Measurements from ENCODE around the gene WFIKKN2. TPM values are rescaled to one million over a fixed set of nuclear protein-coding genes. Genes with fewer than 3 reads are reported as not detected.
"Not testable (repeated sequence)": the region's sequence is repeated elsewhere in the genome, so short reads cannot be mapped to it uniquely, and the experiment has no call there.

The WFIKKN2 gene
- total RNA-seq, 1 donor from 2014 or later: 0.69 TPM

DNA sequence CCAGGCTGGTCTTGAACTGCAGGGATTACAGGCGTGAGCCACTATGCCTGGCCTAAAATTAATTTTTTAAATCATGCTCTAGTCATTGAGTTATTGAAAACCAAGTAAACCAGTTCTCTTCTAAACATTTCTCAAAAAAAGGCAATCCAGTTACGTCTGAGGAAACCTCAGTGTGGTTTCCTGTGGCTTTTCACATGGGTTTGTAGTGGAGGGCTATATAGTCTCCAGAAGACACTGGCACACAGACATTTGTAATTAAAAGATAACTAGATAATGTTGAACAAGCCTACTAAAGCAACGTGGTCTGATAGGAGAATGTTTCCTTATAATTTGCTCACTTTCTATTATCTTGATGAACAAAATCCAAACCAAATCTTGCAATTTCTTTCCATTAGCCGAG lies 36.0 kb downstream of the WFIKKN2 start:
- no peaks in the 10 kb centered on the region for H3K36me3 ChIP-seq
- intact Hi-C loops (cut with DNase I): no loop called here
- no peaks in the 10 kb centered on the region for H3K9me3 ChIP-seq
- no peak for DNase-seq
- no peaks in the 10 kb centered on the region for H3K27me3 ChIP-seq
- H3K27ac ChIP-seq: no peak overlapping the region
- no peak for ATAC-seq
- H3K4me3 ChIP-seq: no peak overlapping the region
- H3K4me1 ChIP-seq: peaks cover 18% of the 10 kb centered on the region
- TF ChIP-seq CTCF (IDR thresholded peaks at IDR 0.05): no peak

GRCh38 chr17:50871898-50872297 lies 36.5 kb downstream of the WFIKKN2 start:
- intact Hi-C loops (cut with DNase I): no loop called here

DNA sequence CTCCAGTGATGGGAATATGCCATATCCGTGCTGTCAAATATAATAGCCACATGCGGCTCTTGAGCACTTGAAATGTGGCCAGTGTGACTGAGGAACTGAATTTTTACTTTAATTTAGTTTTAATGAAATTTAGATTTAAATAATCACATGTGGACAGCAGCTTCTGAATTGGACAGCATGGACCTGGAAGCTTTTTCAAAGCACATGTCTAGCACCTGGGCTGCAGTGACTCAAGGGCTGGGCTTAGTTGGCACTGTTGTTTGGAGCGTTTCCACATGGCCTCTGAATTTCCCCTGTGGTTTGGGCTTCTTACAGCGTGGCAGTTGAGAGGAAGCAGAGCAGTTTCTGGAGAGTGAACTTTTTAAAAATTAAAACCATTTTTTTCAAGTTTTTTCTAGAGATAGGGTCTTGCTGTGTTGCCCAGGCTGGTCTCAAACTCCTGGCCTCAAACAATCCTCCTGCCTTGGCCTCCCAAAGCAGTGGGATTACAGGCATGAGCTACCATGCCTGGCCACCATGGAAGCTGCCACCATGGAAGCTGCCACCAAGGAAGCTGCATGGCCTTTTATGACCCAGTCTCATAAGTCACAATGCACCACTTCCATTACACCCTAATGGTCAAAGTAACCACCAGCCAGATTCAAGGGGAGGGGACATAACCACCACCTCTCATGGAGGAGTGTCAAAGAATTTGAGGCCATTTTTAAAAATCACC lies 37.5 kb downstream of the WFIKKN2 start:
- Histone ChIP-seq H3K9me3 (no peaks in the 10 kb centered on the region), H3K4me3 (no peak overlapping the region), H3K27ac (no peak overlapping the region), H3K36me3 (no peaks in the 10 kb centered on the region), H3K27me3 (no peaks in the 10 kb centered on the region), H3K4me1 (peaks cover 18% of the 10 kb centered on the region)
- intact Hi-C loops (cut with DNase I): no loop called here
- ATAC-seq: peak; percentile 32
- DNase-seq: no peak
- no peak for TF ChIP-seq CTCF (IDR thresholded peaks at IDR 0.05)

More at GRCh38 chr17:50871898-50872297, 36.5 kb downstream of the WFIKKN2 start:
- Histone ChIP-seq H3K4me1 (peaks cover 18% of the 10 kb centered on the region), H3K27me3 (no peaks in the 10 kb centered on the region), H3K36me3 (no peaks in the 10 kb centered on the region), H3K4me3 (no peak overlapping the region), H3K27ac (no peak overlapping the region), H3K9me3 (no peaks in the 10 kb centered on the region)
- TF ChIP-seq CTCF (IDR thresholded peaks at IDR 0.05): no peak
- DNase-seq: no peak
- no peak for ATAC-seq

- intact Hi-C loops (cut with DNase I): no loop called here
- Histone ChIP-seq H3K27ac (no peak overlapping the region), H3K27me3 (no peaks in the 10 kb centered on the region), H3K9me3 (no peaks in the 10 kb centered on the region), H3K4me1 (peaks cover 6% of the 10 kb centered on the region), H3K4me3 (no peak overlapping the region), H3K36me3 (no peaks in the 10 kb centered on the region)
- DNase-seq: no peak
- ATAC-seq: no peak
- no peak for TF ChIP-seq CTCF (IDR thresholded peaks at IDR 0.05)
These were observed 39.7 kb downstream of the WFIKKN2 start for GRCh38 chr17:50875074-50875473.

DNA sequence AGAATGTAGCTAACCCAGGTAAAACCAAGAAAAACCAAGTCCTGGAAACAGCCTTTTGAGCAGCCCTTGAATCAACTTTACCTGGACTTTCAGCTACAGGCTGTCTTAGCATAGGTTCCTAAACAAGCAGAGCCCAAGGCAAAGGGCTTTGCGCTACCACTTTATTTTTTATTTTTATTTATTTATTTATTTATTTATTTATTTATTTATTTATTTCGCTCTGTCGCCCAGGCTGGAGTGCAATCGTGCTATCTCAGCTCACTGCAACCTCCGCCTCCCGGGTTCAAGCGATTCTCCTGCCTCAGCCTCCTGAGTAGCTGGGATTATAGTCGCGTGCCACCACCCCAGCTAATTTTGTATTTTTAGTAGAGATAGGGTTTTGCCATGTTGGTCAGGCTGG lies 41.7 kb downstream of the WFIKKN2 start:
- H3K36me3 ChIP-seq; H3K9me3 ChIP-seq; H3K4me1 ChIP-seq; H3K27me3 ChIP-seq; ATAC-seq; H3K27ac ChIP-seq; DNase-seq; H3K4me3 ChIP-seq; intact Hi-C loops (cut with DNase I): not testable (repeated sequence)

DNA sequence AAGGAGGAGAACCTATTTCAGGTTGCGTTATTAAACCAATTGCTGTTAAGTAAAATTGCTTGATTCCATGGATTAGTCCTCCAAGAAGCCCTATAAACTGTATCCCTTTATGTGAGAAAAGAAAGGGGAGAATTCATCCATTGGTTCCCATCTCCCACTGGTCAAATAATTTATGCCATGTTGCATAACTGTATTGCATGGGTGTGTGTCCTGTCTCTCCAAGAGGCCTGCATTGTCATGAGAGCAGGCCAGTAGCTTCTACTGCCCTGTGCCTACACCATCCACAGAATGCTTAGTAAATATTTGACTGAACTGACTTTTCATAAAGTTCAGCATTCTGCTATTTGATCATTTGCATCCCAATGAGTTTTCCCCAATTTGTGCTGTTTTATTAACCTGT lies 42.5 kb downstream of the WFIKKN2 start:
- H3K4me3 ChIP-seq: no peak overlapping the region
- H3K9me3 ChIP-seq: no peaks in the 10 kb centered on the region
- no peaks in the 10 kb centered on the region for H3K36me3 ChIP-seq
- no peak for TF ChIP-seq CTCF (IDR thresholded peaks at IDR 0.05)
- intact Hi-C loops (cut with DNase I): no loop called here
- no peak overlapping the region for H3K27ac ChIP-seq
- no peaks in the 10 kb centered on the region for H3K4me1 ChIP-seq
- no peaks in the 10 kb centered on the region for H3K27me3 ChIP-seq
- no peak for DNase-seq
- ATAC-seq: no peak

Measured in upper lobe of right lung (tissue), 1 donor.